HEK293 (cell line): ENCODE measurements around the gene ST7.

ENCODE experiments used
- CTCF ChIP-seq: fragments of 450-650 bp; formaldehyde crosslinking; IDR thresholded peaks from 2 replicates; pipeline ENCODE4 v1.5.1; 2016; ENCODE audit warnings: missing biosample characterization, missing genetic modification characterization
- MEIS1 ChIP-seq: sonication (generic); formaldehyde crosslinking; IDR thresholded peaks from 2 replicates; pipeline ENCODE4 v1.8.1; 2022; ENCODE audit warnings: missing genetic modification reagents, mild to moderate bottlenecking, borderline replicate concordance
- ZBTB10 ChIP-seq: fragments of 450-650 bp; formaldehyde crosslinking; IDR thresholded peaks from 2 replicates; pipeline ENCODE4 v1.5.1; 2016; ENCODE audit warnings: missing biosample characterization, missing genetic modification characterization
- ZBTB8A ChIP-seq: fragments of 450-650 bp; formaldehyde crosslinking; IDR thresholded peaks from 2 replicates; pipeline ENCODE4 v1.5.1; 2016; ENCODE audit warnings: missing biosample characterization, missing genetic modification characterization

GRCh38 chr7:117262546-117262945 lies 309.2 kb downstream of the ST7 start:
- no peak for TF ChIP-seq MEIS1
- TF ChIP-seq ZBTB8A (tag by site-specific recombination), result no peak
- TF ChIP-seq CTCF, result no peak
- no peak for TF ChIP-seq ZBTB10 (tag by site-specific recombination)
